ENCODE measurements around the gene SULT6B1. TPM values are rescaled to one million over a fixed set of nuclear protein-coding genes. Genes with fewer than 3 reads are reported as not detected.

Gene SULT6B1
- total RNA-seq, 1 experiment from 2014 or later = not detected

DNA sequence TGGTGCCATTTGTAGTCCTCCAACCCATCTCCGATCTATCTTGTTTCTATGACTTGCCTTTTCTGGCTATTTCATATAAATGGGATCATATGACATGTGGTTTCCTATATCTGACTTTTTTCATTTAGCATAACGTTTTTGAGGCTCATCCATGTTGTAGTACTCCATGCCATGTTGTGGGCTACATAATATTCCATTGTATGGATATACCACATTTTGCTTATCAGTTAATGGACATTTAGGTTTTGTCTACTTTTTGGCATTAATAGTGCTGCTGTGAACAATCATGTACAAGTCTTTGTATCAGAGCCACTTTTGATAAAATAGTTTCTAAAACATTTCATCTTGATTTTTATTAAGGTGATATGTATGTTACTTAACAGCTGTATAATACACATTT is 15.2 kb upstream of the SULT6B1 start:
- CTCF ChIA-PET = no interaction called here
- no peak overlapping the region for H3K27ac ChIP-seq
- BruUV-seq (replicated peaks) = no TSS peak
- H3K9me3 ChIP-seq (ENCODE audit: insufficient read depth, low read depth) = peaks cover 39% of the 10 kb centered on the region
- H3K27me3 ChIP-seq (ENCODE audit: insufficient read depth, low read depth) = no peaks in the 10 kb centered on the region
- peaks cover 75% of the 10 kb centered on the region for H3K36me3 ChIP-seq (ENCODE audit: low read depth)
- POLR2A ChIA-PET (ENCODE audit: unreplicated experiment) = no interaction called here
- peaks cover 38% of the 10 kb centered on the region for H3K79me2 ChIP-seq (ENCODE audit: low read depth)
- no peak overlapping the region for H3K4me3 ChIP-seq
- DNase-seq = no peak
- no peaks in the 10 kb centered on the region for H3K9me2 ChIP-seq (ENCODE audit: insufficient read depth)
- H3K4me1 ChIP-seq (replicated peaks; ENCODE audit: insufficient read depth) = no peaks in the 10 kb centered on the region
- H4K20me1 ChIP-seq (ENCODE audit: insufficient read depth) = 0 out of 2 replicates have a peak, but pooled peaks cover 4% of the 10 kb centered on the region
- no peak overlapping the region for H3K4me2 ChIP-seq
- H3F3A ChIP-seq (ENCODE audit: insufficient read depth, low read depth) = peaks cover 33% of the 10 kb centered on the region; the same call in 1 of the 2 replicates
- intact Hi-C loops (cut with micrococcal nuclease; ENCODE audit: unreplicated experiment) = no loop called here
- TF ChIP-seq, protein P1, sequence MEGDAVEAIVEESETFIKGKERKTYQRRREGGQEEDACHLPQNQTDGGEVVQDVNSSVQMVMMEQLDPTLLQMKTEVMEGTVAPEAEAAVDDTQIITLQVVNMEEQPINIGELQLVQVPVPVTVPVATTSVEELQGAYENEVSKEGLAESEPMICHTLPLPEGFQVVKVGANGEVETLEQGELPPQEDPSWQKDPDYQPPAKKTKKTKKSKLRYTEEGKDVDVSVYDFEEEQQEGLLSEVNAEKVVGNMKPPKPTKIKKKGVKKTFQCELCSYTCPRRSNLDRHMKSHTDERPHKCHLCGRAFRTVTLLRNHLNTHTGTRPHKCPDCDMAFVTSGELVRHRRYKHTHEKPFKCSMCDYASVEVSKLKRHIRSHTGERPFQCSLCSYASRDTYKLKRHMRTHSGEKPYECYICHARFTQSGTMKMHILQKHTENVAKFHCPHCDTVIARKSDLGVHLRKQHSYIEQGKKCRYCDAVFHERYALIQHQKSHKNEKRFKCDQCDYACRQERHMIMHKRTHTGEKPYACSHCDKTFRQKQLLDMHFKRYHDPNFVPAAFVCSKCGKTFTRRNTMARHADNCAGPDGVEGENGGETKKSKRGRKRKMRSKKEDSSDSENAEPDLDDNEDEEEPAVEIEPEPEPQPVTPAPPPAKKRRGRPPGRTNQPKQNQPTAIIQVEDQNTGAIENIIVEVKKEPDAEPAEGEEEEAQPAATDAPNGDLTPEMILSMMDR (conservative IDR thresholded peaks at IDR 0.05) = no peak
- no peak for TF ChIP-seq EZH2 (IDR thresholded peaks at IDR 0.05; ENCODE audit: low read depth)
- no peak overlapping the region for H2AFZ ChIP-seq

DNA sequence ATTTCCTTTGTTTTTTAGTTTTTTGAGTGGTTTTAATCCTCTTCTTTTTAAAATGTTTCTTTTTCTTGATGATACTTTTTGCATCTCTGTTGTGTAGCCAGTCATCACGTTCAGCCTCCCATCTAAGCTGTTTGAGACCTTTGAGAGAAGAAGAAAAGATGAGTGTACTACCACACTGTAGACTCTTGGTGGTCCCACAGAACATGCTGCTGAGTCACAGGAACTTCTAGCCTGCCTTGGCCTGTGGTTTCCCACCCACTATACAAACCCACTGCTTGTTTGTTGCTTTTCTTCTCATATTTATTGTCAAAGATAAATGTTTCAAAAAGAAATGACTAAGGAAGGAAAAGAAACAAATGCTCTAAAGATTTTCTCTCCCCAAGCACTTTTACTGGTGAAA is 13.3 kb upstream of the SULT6B1 start:
- intact Hi-C loops (cut with micrococcal nuclease; ENCODE audit: unreplicated experiment) = no loop called here
- H3K27me3 ChIP-seq (ENCODE audit: insufficient read depth, low read depth) = no peaks in the 10 kb centered on the region
- H3K27ac ChIP-seq = no peak overlapping the region
- H3K4me3 ChIP-seq = no peak overlapping the region
- no peaks in the 10 kb centered on the region for H3K9me2 ChIP-seq (ENCODE audit: insufficient read depth)
- TF ChIP-seq, protein P1 (conservative IDR thresholded peaks at IDR 0.05) = no peak
- no peak for TF ChIP-seq EZH2 (IDR thresholded peaks at IDR 0.05; ENCODE audit: low read depth)
- POLR2A ChIA-PET (ENCODE audit: unreplicated experiment) = no interaction called here
- BruUV-seq (replicated peaks) = no TSS peak
- 0 out of 2 replicates have a peak, but pooled peaks cover 4% of the 10 kb centered on the region for H4K20me1 ChIP-seq (ENCODE audit: insufficient read depth)
- peaks cover 40% of the 10 kb centered on the region for H3K79me2 ChIP-seq (ENCODE audit: low read depth)
- H3K36me3 ChIP-seq (ENCODE audit: low read depth) = peaks cover 57% of the 10 kb centered on the region
- peaks cover 16% of the 10 kb centered on the region for H3K4me1 ChIP-seq (replicated peaks; ENCODE audit: insufficient read depth)
- H2AFZ ChIP-seq = no peak overlapping the region
- peaks cover 33% of the 10 kb centered on the region; the same call in 1 of the 2 replicates for H3F3A ChIP-seq (ENCODE audit: insufficient read depth, low read depth)
- peaks cover 21% of the 10 kb centered on the region for H3K9me3 ChIP-seq (ENCODE audit: insufficient read depth, low read depth)
- no peak overlapping the region for H3K4me2 ChIP-seq
- CTCF ChIA-PET = no interaction called here
- DNase-seq = no peak

DNA sequence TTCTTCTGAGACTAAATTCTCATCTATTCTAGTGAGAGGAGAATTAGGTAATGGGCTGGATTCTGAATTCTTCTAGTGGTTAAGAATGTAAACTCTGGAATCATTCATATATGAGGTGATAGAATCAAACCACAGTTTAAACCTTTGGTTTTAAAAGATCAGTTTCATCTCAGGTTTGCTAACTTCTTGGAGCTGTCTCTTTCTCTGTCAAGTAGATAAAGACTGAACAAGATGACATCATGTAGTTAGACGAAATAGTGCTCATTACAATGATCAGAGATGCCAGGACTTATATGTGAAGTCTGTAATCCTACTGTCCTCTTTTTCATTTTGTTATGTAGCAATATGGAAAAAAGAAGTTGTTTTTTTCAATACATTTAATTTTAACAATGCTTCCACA is 12.7 kb upstream of the SULT6B1 start:
- H3F3A ChIP-seq (ENCODE audit: insufficient read depth, low read depth) = peaks cover 33% of the 10 kb centered on the region; the same call in 1 of the 2 replicates
- H3K27me3 ChIP-seq (ENCODE audit: insufficient read depth, low read depth) = no peaks in the 10 kb centered on the region
- peaks cover 51% of the 10 kb centered on the region for H3K36me3 ChIP-seq (ENCODE audit: low read depth)
- POLR2A ChIA-PET (ENCODE audit: unreplicated experiment) = interaction anchor here (0.6 kb wide), 1 partner anchor 34 kb away, joined by 4 read pairs; no protein-coding TSS in a partner anchor
- TF ChIP-seq, protein P1 (conservative IDR thresholded peaks at IDR 0.05) = no peak
- TF ChIP-seq EZH2 (IDR thresholded peaks at IDR 0.05; ENCODE audit: low read depth) = no peak
- no peaks in the 10 kb centered on the region for H3K9me2 ChIP-seq (ENCODE audit: insufficient read depth)
- BruUV-seq (replicated peaks) = no TSS peak
- H4K20me1 ChIP-seq (ENCODE audit: insufficient read depth) = 0 out of 2 replicates have a peak, but pooled peaks cover 4% of the 10 kb centered on the region
- no peak overlapping the region for H3K4me2 ChIP-seq
- no peak overlapping the region for H2AFZ ChIP-seq
- no peak overlapping the region for H3K4me3 ChIP-seq
- H3K9me3 ChIP-seq (ENCODE audit: insufficient read depth, low read depth) = peaks cover 16% of the 10 kb centered on the region
- no peak overlapping the region for H3K27ac ChIP-seq
- intact Hi-C loops (cut with micrococcal nuclease; ENCODE audit: unreplicated experiment) = no loop called here
- peaks cover 42% of the 10 kb centered on the region for H3K79me2 ChIP-seq (ENCODE audit: low read depth)
- DNase-seq = no peak
- peaks cover 16% of the 10 kb centered on the region for H3K4me1 ChIP-seq (replicated peaks; ENCODE audit: insufficient read depth)
- CTCF ChIA-PET = no interaction called here

Measured in PC-9 (cell line).